Measurements from ENCODE around the gene MEX3B. TPM values are rescaled to one million over a fixed set of nuclear protein-coding genes. Genes with fewer than 3 reads are reported as not detected.
"Not testable (repeated sequence)": the region's sequence is repeated elsewhere in the genome, so short reads cannot be mapped to it uniquely, and the experiment has no call there.

The MEX3B gene
- total RNA-seq, 2 donors from 2014 or later = 1.9 to 2.4 TPM

DNA sequence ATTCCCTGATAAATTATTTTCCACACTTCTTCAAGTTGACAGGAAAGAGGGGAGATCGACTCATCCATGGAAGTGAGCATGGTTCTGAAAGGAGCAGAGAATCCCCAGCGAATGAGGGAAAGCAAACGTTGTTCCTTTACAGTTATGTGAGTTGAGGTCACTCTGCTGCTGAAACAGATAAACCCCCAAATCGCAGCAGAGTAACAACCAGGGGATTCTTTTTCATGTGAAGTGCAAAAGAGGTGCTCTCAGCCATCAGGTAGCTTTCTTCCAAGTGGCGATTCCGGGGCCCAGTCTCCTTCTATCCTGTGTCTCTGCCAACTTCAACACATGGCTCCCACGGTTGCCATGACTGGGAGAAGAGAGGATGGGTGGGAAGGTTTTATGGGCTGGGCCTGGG, 28.2 kb downstream of the MEX3B start:
- TF ChIP-seq CTCF (IDR thresholded peaks at IDR 0.05) = no peak
- DNase-seq (ENCODE audit: low spot score) = no peak
- Histone ChIP-seq H3K27ac (no peak overlapping the region), H3K4me3 (no peak overlapping the region), H3K36me3 (no peaks in the 10 kb centered on the region), H3K27me3 (no peaks in the 10 kb centered on the region), H3K4me1 (no peaks in the 10 kb centered on the region), H3K9me3 (no peaks in the 10 kb centered on the region)

- Histone ChIP-seq H3K9me3 (no peaks in the 10 kb centered on the region), H3K36me3 (no peaks in the 10 kb centered on the region), H3K27me3 (no peaks in the 10 kb centered on the region), H3K4me3 (no peak overlapping the region), H3K4me1 (no peaks in the 10 kb centered on the region), H3K27ac (no peak overlapping the region)
- TF ChIP-seq CTCF (IDR thresholded peaks at IDR 0.05) = no peak
- DNase-seq (ENCODE audit: low spot score) = no peak
Measured at GRCh38 chr15:82014989-82015388, 30.8 kb downstream of the MEX3B start.

DNA sequence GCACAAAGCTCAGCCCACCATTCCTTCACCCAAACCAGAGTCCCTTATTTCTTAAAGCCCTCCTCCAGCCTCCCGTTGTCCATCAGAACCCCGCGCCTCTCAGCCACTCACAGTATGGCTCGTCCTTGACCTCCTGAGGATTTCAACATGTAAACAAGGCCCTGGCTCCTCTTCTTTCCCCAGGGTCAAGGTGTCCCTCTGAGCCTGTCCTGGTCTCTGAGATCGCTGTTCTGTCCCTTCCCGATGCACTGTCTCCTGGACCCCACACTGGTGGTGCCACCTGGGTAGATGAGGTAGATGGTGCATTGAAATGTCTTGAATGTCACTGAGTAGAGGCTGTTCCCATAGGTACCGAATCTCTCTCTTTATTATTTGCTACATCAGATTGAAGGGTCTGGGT, 32.9 kb downstream of the MEX3B start:
- no peak for TF ChIP-seq CTCF (IDR thresholded peaks at IDR 0.05)
- H3K27me3 ChIP-seq = no peaks in the 10 kb centered on the region
- H3K4me3 ChIP-seq = no peak overlapping the region
- no peaks in the 10 kb centered on the region for H3K9me3 ChIP-seq
- H3K4me1 ChIP-seq = no peaks in the 10 kb centered on the region
- no peak for DNase-seq (ENCODE audit: low spot score)
- no peaks in the 10 kb centered on the region for H3K36me3 ChIP-seq
- H3K27ac ChIP-seq = no peak overlapping the region

DNA sequence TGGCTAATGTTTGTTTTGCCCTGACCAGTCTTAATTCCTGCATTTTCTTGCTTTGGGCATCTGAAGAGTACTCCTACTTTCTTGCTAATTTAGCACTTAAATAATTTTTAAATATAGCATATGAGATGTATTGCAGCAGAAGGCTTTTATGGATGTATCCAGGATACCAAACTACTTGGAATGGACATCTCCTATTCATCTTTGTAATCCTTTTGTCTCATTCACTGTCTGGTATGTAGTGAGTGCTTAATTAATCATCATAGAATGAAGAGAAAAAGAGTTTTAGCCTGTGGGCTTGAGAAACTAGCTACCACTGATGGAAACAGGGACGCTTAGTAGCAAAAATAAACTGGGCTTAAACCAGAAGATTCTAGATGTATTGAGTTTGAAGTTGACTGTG, 40.6 kb downstream of the MEX3B start:
- no peak for TF ChIP-seq CTCF (IDR thresholded peaks at IDR 0.05)
- H3K27ac ChIP-seq = no peak overlapping the region
- H3K27me3 ChIP-seq = no peaks in the 10 kb centered on the region
- H3K4me3 ChIP-seq = no peak overlapping the region
- no peaks in the 10 kb centered on the region for H3K4me1 ChIP-seq
- no peak for DNase-seq (ENCODE audit: low spot score)
- H3K36me3 ChIP-seq = no peaks in the 10 kb centered on the region
- peaks cover 0 to 5% of the 10 kb centered on the region in 2 donors for H3K9me3 ChIP-seq

DNA sequence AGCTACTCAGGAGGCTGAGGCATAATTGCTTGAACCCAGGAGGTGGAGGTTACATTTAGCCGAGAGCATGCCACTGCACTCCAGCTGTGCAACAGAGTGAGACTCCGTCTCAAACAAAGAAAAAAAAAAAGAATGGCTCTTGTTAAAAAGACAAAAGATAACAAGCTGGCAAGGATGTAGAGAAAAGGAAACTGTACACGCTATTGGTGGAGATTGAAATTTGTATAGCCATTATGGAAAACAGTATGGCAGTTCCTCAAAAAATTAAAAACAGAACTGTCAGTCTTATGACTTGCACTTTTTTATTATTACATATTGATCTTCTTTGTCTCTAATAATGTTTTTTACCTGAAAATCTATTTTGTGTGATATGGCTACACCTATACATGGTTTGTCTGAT, 41.9 kb downstream of the MEX3B start:
- DNase-seq (ENCODE audit: low spot score) = no peak
- Histone ChIP-seq H3K36me3 (no peaks in the 10 kb centered on the region), H3K27ac (no peak overlapping the region), H3K4me3 (no peak overlapping the region), H3K27me3 (no peaks in the 10 kb centered on the region), H3K4me1 (no peaks in the 10 kb centered on the region), H3K9me3 (peaks cover 0 to 5% of the 10 kb centered on the region in 2 donors)
- no peak for TF ChIP-seq CTCF (IDR thresholded peaks at IDR 0.05)

- H3K4me3 ChIP-seq = not testable (repeated sequence)
- peaks cover 0 to 27% of the 10 kb centered on the region in 2 donors for H3K9me3 ChIP-seq
Measured at GRCh38 chr15:81995081-81995480, 50.7 kb downstream of the MEX3B start.

More at GRCh38 chr15:81995081-81995480, 50.7 kb downstream of the MEX3B start:
- not testable (repeated sequence) for H3K27ac ChIP-seq; H3K27me3 ChIP-seq; H3K36me3 ChIP-seq; H3K4me1 ChIP-seq; DNase-seq (ENCODE audit: low spot score)
